ENCODE data around the gene NEK6. TPM values are rescaled to one million over a fixed set of nuclear protein-coding genes. Genes with fewer than 3 reads are reported as not detected.

The NEK6 gene
- total and polyA plus RNA-seq, 9 of the 15 experiments (the other 6 are each of a cell fraction or from before 2014, with no cell fraction given): 3.1 to 19.0 (median 8.4) TPM

DNA sequence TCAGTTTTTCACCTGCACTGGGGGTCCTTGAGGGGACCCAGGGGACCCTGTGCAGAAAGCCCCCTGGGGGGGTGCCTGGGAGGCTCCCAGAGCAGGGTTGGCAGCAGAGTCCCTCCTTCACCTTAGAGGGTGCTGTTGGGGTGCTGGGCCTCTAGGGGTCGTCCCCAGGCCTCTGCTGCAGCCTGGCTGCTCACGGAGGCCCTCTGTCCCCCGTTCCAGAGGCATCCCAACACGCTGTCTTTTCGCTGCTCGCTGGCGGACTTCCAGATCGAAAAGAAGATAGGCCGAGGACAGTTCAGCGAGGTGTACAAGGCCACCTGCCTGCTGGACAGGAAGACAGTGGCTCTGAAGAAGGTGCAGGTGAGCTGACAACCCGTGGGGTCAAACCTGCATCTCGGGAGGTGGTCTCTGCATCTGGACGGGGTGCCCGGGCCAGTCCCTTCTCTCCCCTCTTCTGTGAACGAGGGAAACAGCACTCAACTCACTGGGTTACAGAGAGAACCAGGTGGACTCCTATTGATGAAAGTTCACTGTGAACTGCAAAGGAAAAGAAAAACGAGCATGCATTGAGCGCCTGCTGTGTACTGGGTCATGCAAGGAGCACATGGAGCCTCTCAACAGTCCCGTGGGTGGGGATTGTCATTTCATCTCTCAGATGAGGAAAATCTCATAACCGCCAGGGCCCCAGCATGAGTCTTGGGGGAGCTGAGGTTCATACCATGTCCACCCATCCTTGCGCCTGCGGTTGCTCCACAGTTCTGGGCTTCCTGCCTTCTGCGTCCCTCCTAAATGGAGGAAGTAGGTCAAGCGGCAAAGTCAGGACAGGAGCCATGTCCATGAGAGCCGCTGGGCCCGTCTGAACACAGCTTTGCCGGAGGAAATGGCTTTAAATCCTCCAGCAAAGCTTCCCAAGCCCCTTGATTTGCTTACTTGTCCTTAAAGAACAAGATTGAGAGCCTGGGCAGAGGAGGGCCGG lies 54.8 kb downstream of the NEK6 start (continued):
- TF ChIP-seq, protein P1, sequence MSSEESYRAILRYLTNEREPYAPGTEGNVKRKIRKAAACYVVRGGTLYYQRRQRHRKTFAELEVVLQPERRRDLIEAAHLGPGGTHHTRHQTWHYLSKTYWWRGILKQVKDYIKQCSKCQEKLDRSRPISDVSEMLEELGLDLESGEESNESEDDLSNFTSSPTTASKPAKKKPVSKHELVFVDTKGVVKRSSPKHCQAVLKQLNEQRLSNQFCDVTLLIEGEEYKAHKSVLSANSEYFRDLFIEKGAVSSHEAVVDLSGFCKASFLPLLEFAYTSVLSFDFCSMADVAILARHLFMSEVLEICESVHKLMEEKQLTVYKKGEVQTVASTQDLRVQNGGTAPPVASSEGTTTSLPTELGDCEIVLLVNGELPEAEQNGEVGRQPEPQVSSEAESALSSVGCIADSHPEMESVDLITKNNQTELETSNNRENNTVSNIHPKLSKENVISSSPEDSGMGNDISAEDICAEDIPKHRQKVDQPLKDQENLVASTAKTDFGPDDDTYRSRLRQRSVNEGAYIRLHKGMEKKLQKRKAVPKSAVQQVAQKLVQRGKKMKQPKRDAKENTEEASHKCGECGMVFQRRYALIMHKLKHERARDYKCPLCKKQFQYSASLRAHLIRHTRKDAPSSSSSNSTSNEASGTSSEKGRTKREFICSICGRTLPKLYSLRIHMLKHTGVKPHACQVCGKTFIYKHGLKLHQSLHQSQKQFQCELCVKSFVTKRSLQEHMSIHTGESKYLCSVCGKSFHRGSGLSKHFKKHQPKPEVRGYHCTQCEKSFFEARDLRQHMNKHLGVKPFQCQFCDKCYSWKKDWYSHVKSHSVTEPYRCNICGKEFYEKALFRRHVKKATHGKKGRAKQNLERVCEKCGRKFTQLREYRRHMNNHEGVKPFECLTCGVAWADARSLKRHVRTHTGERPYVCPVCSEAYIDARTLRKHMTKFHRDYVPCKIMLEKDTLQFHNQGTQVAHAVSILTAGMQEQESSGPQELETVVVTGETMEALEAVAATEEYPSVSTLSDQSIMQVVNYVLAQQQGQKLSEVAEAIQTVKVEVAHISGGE (CRISPR knock-in tag; IDR thresholded peaks at IDR 0.05): no peak
- peak in 1 of 2 experiments; percentile 35; a peak in 1 of 4 replicates for TF ChIP-seq MAZ (CRISPR knock-in tag; conservative IDR thresholded peaks at IDR 0.05 in 1 of 2, IDR thresholded peaks at IDR 0.05 in 1 of 2)
- TF ChIP-seq FOXK1 (CRISPR knock-in tag; IDR thresholded peaks at IDR 0.05; ENCODE audit: borderline replicate concordance): no peak
- no peak for TF ChIP-seq NFIX (CRISPR knock-in tag; IDR thresholded peaks at IDR 0.05; ENCODE audit: low read depth)
- no peak for TF ChIP-seq JUND (IDR thresholded peaks at IDR 0.05; ENCODE audit: borderline replicate concordance, low read depth, low read length)
- TF ChIP-seq JUND (tag; IDR thresholded peaks at IDR 0.05; ENCODE audit: borderline replicate concordance, low read depth, low read length): no peak
- TF ChIP-seq, protein P2, sequence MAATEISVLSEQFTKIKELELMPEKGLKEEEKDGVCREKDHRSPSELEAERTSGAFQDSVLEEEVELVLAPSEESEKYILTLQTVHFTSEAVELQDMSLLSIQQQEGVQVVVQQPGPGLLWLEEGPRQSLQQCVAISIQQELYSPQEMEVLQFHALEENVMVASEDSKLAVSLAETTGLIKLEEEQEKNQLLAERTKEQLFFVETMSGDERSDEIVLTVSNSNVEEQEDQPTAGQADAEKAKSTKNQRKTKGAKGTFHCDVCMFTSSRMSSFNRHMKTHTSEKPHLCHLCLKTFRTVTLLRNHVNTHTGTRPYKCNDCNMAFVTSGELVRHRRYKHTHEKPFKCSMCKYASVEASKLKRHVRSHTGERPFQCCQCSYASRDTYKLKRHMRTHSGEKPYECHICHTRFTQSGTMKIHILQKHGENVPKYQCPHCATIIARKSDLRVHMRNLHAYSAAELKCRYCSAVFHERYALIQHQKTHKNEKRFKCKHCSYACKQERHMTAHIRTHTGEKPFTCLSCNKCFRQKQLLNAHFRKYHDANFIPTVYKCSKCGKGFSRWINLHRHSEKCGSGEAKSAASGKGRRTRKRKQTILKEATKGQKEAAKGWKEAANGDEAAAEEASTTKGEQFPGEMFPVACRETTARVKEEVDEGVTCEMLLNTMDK (IDR thresholded peaks at IDR 0.05; ENCODE audit: borderline replicate concordance, insufficient read depth, low read depth, low read length, poor library complexity, severe bottlenecking): peak; percentile 47
- TF ChIP-seq NFIC (IDR thresholded peaks at IDR 0.05): peak; percentile 55
- TF ChIP-seq ZC3H11A (IDR thresholded peaks at IDR 0.05; ENCODE audit: low read depth, low read length): no peak
- TF ChIP-seq NR2C1 (IDR thresholded peaks at IDR 0.05): no peak
- no peak for TF ChIP-seq NR2C1 (tag; IDR thresholded peaks at IDR 0.05)
- TF ChIP-seq TGIF2 (CRISPR knock-in tag; IDR thresholded peaks at IDR 0.05): no peak
- no peak for TF ChIP-seq CSDE1 (IDR thresholded peaks at IDR 0.05)
- no peak for TF ChIP-seq SMAD4 (CRISPR knock-in tag; conservative IDR thresholded peaks at IDR 0.05)
- TF ChIP-seq, protein P3, sequence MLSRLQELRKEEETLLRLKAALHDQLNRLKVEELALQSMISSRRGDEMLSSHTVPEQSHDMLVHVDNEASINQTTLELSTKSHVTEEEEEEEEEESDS (CRISPR knock-in tag; IDR thresholded peaks at IDR 0.05): no peak
- TF ChIP-seq, protein P4, sequence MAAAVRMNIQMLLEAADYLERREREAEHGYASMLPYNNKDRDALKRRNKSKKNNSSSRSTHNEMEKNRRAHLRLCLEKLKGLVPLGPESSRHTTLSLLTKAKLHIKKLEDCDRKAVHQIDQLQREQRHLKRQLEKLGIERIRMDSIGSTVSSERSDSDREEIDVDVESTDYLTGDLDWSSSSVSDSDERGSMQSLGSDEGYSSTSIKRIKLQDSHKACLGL (CRISPR knock-in tag; IDR thresholded peaks at IDR 0.05; ENCODE audit: borderline replicate concordance, poor library complexity, severe bottlenecking): no peak
- TF ChIP-seq CAMTA2 (CRISPR knock-in tag; conservative IDR thresholded peaks at IDR 0.05): no peak
- no peak for TF ChIP-seq SRF (CRISPR knock-in tag; IDR thresholded peaks at IDR 0.05)
- TF ChIP-seq, protein P5, sequence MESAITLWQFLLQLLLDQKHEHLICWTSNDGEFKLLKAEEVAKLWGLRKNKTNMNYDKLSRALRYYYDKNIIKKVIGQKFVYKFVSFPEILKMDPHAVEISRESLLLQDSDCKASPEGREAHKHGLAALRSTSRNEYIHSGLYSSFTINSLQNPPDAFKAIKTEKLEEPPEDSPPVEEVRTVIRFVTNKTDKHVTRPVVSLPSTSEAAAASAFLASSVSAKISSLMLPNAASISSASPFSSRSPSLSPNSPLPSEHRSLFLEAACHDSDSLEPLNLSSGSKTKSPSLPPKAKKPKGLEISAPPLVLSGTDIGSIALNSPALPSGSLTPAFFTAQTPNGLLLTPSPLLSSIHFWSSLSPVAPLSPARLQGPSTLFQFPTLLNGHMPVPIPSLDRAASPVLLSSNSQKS (CRISPR knock-in tag; IDR thresholded peaks at IDR 0.05): no peak

Data from K562 (cell line).